ENCODE data around the gene ZBTB39. TPM values are rescaled to one million over a fixed set of nuclear protein-coding genes. Genes with fewer than 3 reads are reported as not detected.

The ZBTB39 gene
- total RNA-seq, 1 experiment from 2014 or later, result 31.2 TPM

DNA sequence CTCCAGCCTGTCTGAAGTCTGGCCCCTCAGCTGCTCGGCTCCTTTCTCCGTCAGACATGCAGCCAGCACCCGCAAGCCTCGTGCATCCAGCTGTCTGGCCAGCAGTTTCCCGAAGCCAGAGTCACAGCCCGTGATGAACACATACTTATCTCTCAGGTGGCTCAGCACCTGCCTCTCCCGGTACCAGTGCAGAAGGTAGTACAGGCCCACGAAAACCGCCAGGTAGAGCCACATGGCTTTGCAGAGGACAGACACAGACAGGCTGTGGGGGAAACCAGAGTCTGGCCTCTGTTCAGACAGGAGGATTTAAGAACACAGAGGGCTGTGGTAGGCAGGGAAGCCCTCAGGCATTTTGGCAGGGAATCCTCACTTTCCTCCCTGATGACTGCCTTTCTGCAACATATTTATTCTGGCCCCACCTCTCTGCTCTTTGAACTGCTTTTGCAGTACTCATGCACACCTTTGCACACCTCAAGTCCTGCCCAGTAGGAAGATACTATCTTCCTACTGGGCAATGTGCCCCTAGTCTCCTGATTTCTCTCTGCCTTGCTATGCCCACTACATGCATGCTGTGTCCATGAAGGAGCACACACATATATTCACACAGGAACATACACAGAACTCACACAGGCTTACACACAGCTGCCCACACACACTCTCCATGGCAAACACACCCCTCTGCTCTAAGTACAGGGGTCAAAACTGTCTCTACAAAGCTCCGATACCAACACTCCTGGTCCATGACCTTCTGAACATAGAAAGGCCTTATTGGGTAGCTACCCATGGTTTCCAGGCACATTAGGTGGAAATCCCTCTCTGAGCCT lies 48.9 kb downstream of the ZBTB39 start, which contains the start of gene RDH16:
TSS of gene RDH16 (minus strand) at position 380 of the 824 bp plus-strand sequence. CDS start at position 234, 146 bp downstream.
- no CpG with 5 or more reads among the region's 10 CpGs for WGBS (ENCODE audit: extremely low coverage, insufficient read length, low lambda C conversion rate)
- no peak within 1 kb of the TSS for H3T11ph ChIP-seq (ENCODE audit: low read length)
- H2BK12ac ChIP-seq (ENCODE audit: insufficient read length, low read depth, low read length), result no peak within 1 kb of the TSS
- no peak within 1 kb of the TSS for H2BK15ac ChIP-seq (ENCODE audit: low read depth, low read length)
- H3K27ac ChIP-seq (ENCODE audit: insufficient read length, low read depth, low read length), result no peak within 1 kb of the TSS
- H3K23me2 ChIP-seq (ENCODE audit: insufficient read length, low read depth, low read length, poor library complexity, severe bottlenecking), result no peaks in the 10 kb centered on the region
- H3K4me2 ChIP-seq (ENCODE audit: insufficient read depth, insufficient read length, low read length), result no peak within 1 kb of the TSS
- H3K56ac ChIP-seq (ENCODE audit: insufficient read length, low read depth, low read length), result no peak within 1 kb of the TSS
- H2AK5ac ChIP-seq (ENCODE audit: insufficient read length, low read length), result no peak within 1 kb of the TSS
- H3K27me3 ChIP-seq (ENCODE audit: insufficient read depth, low read length), result no peaks in the 10 kb centered on the region
- H3K14ac ChIP-seq (ENCODE audit: insufficient read depth, low read length), result no peak within 1 kb of the TSS
- H3K9ac ChIP-seq (ENCODE audit: extremely low read depth, insufficient read length, low read length), result no peak within 1 kb of the TSS
- Mint-ChIP-seq H3K9me3 (peaks cover 48 to 51% of the 10 kb centered on the region in 2 experiments), H3K4me1 (no peaks in the 10 kb centered on the region), H3K4me3 (no peak within 1 kb of the TSS; a peak in 1 of 5 replicates), H3K36me3 (ENCODE audit: insufficient read depth in 1 of 3, low read depth in 3 of 3) (peaks cover 0 to 4% (median under 1%) of the 10 kb centered on the region in 3 experiments; a peak in 5 of 7 replicates), H3K27me3 (ENCODE audit: low read depth) (peaks cover 35% of the 10 kb centered on the region), H3K27ac (no peak within 1 kb of the TSS)
- TF ChIP-seq, protein P1, sequence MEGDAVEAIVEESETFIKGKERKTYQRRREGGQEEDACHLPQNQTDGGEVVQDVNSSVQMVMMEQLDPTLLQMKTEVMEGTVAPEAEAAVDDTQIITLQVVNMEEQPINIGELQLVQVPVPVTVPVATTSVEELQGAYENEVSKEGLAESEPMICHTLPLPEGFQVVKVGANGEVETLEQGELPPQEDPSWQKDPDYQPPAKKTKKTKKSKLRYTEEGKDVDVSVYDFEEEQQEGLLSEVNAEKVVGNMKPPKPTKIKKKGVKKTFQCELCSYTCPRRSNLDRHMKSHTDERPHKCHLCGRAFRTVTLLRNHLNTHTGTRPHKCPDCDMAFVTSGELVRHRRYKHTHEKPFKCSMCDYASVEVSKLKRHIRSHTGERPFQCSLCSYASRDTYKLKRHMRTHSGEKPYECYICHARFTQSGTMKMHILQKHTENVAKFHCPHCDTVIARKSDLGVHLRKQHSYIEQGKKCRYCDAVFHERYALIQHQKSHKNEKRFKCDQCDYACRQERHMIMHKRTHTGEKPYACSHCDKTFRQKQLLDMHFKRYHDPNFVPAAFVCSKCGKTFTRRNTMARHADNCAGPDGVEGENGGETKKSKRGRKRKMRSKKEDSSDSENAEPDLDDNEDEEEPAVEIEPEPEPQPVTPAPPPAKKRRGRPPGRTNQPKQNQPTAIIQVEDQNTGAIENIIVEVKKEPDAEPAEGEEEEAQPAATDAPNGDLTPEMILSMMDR (conservative IDR thresholded peaks at IDR 0.05), result no peak
- DNase-seq, result peak; percentile 21
- no peak within 1 kb of the TSS for H2AFZ ChIP-seq (ENCODE audit: low read length)
- peaks cover 12% of the 10 kb centered on the region for H3K9me3 ChIP-seq (ENCODE audit: control insufficient read depth, low read depth, low read length)
- H4K8ac ChIP-seq (replicated peaks; ENCODE audit: insufficient read length, low read depth, low read length), result no peak within 1 kb of the TSS
- H2BK20ac ChIP-seq (ENCODE audit: low read depth, low read length, poor library complexity, severe bottlenecking), result no peak within 1 kb of the TSS
- no peaks in the 10 kb centered on the region for H4K20me1 ChIP-seq (ENCODE audit: control insufficient read depth, insufficient read depth, insufficient read length)
- no peak within 1 kb of the TSS for H3K23ac ChIP-seq (ENCODE audit: insufficient read length, low read depth, low read length)
- no peak within 1 kb of the TSS for H2BK120ac ChIP-seq (ENCODE audit: low read depth, low read length, poor library complexity, severe bottlenecking)
- no peak within 1 kb of the TSS for H4K91ac ChIP-seq (ENCODE audit: insufficient read length, low read depth, low read length)
- no peak within 1 kb of the TSS for H4K5ac ChIP-seq (ENCODE audit: insufficient read length, low read depth, low read length)
- no peaks in the 10 kb centered on the region for H3K79me2 ChIP-seq (ENCODE audit: insufficient read depth, low read length)
- H3K79me1 ChIP-seq (ENCODE audit: insufficient read depth, low read depth, low read length, poor library complexity, severe bottlenecking), result no peaks in the 10 kb centered on the region
- H3K18ac ChIP-seq (ENCODE audit: insufficient read length, low read depth, low read length), result no peak within 1 kb of the TSS
- no peak within 1 kb of the TSS for H3K4ac ChIP-seq (ENCODE audit: low read depth, low read length)
- no peaks in the 10 kb centered on the region for H3K4me1 ChIP-seq (ENCODE audit: insufficient read depth, low read length)
- H2BK5ac ChIP-seq (ENCODE audit: insufficient read length, low read length), result no peak within 1 kb of the TSS
